H9 (cell line): ENCODE data around the gene SLC46A1. TPM values are rescaled to one million over a fixed set of nuclear protein-coding genes. Genes with fewer than 3 reads are reported as not detected.

Source experiments
- DNase-seq: peaks from one replicate; pipeline ENCODE4 v3.0.0-alpha.2; 2017
- H2AFZ ChIP-seq: one replicate; pipeline ENCODE4 v1.6.1; 2013; ENCODE audit warnings: mild to moderate bottlenecking, low read length, control low read depth, moderate library complexity
- H2AK5ac ChIP-seq: 2 replicates; pipeline ENCODE4 v1.6.1; 2013; ENCODE audit warnings: low read length, control low read depth, mixed read lengths; ENCODE audit not compliant: insufficient read length
- H2BK120ac ChIP-seq: one replicate; pipeline ENCODE4 v1.6.1; 2013; ENCODE audit warnings: low read depth, mild to moderate bottlenecking, low read length, control low read depth, inconsistent platforms; ENCODE audit not compliant: poor library complexity, severe bottlenecking
- H2BK12ac ChIP-seq: 2 replicates; pipeline ENCODE4 v1.6.1; 2013; ENCODE audit warnings: low read length, control low read depth, mixed read lengths, low read depth; ENCODE audit not compliant: insufficient read length
- H2BK15ac ChIP-seq: 2 replicates; pipeline ENCODE4 v1.6.1; 2013; ENCODE audit warnings: low read depth, low read length, control low read depth
- H2BK20ac ChIP-seq: one replicate; pipeline ENCODE4 v1.6.1; 2013; ENCODE audit warnings: low read depth, mild to moderate bottlenecking, low read length, control low read depth, inconsistent platforms; ENCODE audit not compliant: poor library complexity, severe bottlenecking
- H2BK5ac ChIP-seq: 2 replicates; pipeline ENCODE4 v1.6.1; 2013; ENCODE audit warnings: low read length, control low read depth, mixed read lengths; ENCODE audit not compliant: insufficient read length
- H3K14ac ChIP-seq: 2 replicates; pipeline ENCODE4 v1.6.1; 2013; ENCODE audit warnings: low read length, control low read depth; ENCODE audit not compliant: insufficient read depth
- H3K18ac ChIP-seq: 2 replicates; pipeline ENCODE4 v1.6.1; 2013; ENCODE audit warnings: low read depth, mild to moderate bottlenecking, mixed read lengths, low read length, control low read depth; ENCODE audit not compliant: insufficient read length
- H3K23ac ChIP-seq: 2 replicates; pipeline ENCODE4 v1.6.1; 2013; ENCODE audit warnings: low read length, control low read depth, mixed read lengths, low read depth; ENCODE audit not compliant: insufficient read length
- H3K23me2 ChIP-seq: 2 replicates; pipeline ENCODE4 v1.6.1; 2013; ENCODE audit warnings: low read depth, mild to moderate bottlenecking, mixed read lengths, low read length, control low read depth; ENCODE audit not compliant: insufficient read length, poor library complexity, severe bottlenecking
- H3K27ac ChIP-seq: 2 replicates; pipeline ENCODE4 v1.5.1; 2013; ENCODE audit warnings: low read length, control low read depth, mixed read lengths, low read depth; ENCODE audit not compliant: insufficient read length
- H3K27me3 ChIP-seq: 2 replicates; pipeline ENCODE4 v1.6.1; 2013; ENCODE audit warnings: low read length, control low read depth, inconsistent platforms; ENCODE audit not compliant: insufficient read depth
- H3K4ac ChIP-seq: 2 replicates; pipeline ENCODE4 v1.6.1; 2013; ENCODE audit warnings: low read depth, mild to moderate bottlenecking, control low read depth, inconsistent platforms, low read length, moderate library complexity
- H3K4me1 ChIP-seq: 2 replicates; pipeline ENCODE4 v1.6.1; 2013; ENCODE audit warnings: low read length, control low read depth, inconsistent platforms; ENCODE audit not compliant: insufficient read depth
- H3K4me2 ChIP-seq: 2 replicates; pipeline ENCODE4 v1.6.1; 2013; ENCODE audit warnings: low read length, control low read depth, mixed read lengths; ENCODE audit not compliant: insufficient read length, insufficient read depth
- H3K56ac ChIP-seq: 2 replicates; pipeline ENCODE4 v1.6.1; 2013; ENCODE audit warnings: low read depth, mild to moderate bottlenecking, mixed read lengths, low read length, control low read depth; ENCODE audit not compliant: insufficient read length
- H3K79me1 ChIP-seq: 2 replicates; pipeline ENCODE4 v1.6.1; 2013; ENCODE audit warnings: low read depth, mild to moderate bottlenecking, moderate library complexity, low read length, control low read depth, inconsistent platforms; ENCODE audit not compliant: insufficient read depth, poor library complexity, severe bottlenecking
- H3K79me2 ChIP-seq: 2 replicates; pipeline ENCODE4 v1.6.1; 2013; ENCODE audit warnings: low read length, control low read depth, inconsistent platforms; ENCODE audit not compliant: insufficient read depth
- H3K9ac ChIP-seq: 2 replicates; pipeline ENCODE4 v1.6.1; 2013; ENCODE audit warnings: low read length, control low read depth, mixed read lengths; ENCODE audit not compliant: insufficient read length; ENCODE audit errors: extremely low read depth
- H3K9me3 ChIP-seq: one replicate; pipeline ENCODE4 v1.6.1; 2013; ENCODE audit warnings: low read depth, low read length, inconsistent platforms; ENCODE audit not compliant: control insufficient read depth
- H3T11ph ChIP-seq: one replicate; pipeline ENCODE4 v1.6.1; 2013; ENCODE audit warnings: mild to moderate bottlenecking, low read length, control low read depth, inconsistent platforms
- H4K20me1 ChIP-seq: one replicate; pipeline ENCODE4 v1.6.1; 2013; ENCODE audit not compliant: control insufficient read depth, insufficient read length, insufficient read depth
- H4K5ac ChIP-seq: 2 replicates; pipeline ENCODE4 v1.6.1; 2013; ENCODE audit warnings: low read depth, mild to moderate bottlenecking, mixed read lengths, low read length, control low read depth; ENCODE audit not compliant: insufficient read length
- H4K8ac ChIP-seq: replicated peaks from 2 replicates; pipeline ENCODE4 v1.6.1; 2013; ENCODE audit warnings: low read length, control low read depth, mixed read lengths, low read depth; ENCODE audit not compliant: insufficient read length
- H4K91ac ChIP-seq: 2 replicates; pipeline ENCODE4 v1.6.1; 2013; ENCODE audit warnings: low read depth, mild to moderate bottlenecking, moderate library complexity, mixed read lengths, low read length, control low read depth; ENCODE audit not compliant: insufficient read length
- H3K27ac Mint-ChIP-seq, 3 experiments: 2 replicates in 2 of 3; 3 replicates in 1 of 3; pipeline ENCODE4 v1.8.0; 2020 to 2021; ENCODE audit warnings: mixed read lengths in 3 of 3, mild to moderate bottlenecking in 1 of 3, moderate library complexity in 1 of 3
- H3K27me3 Mint-ChIP-seq: 2 replicates; pipeline ENCODE4 v1.8.0; 2021; ENCODE audit warnings: low read depth, mild to moderate bottlenecking, moderate library complexity, mixed read lengths
- H3K36me3 Mint-ChIP-seq, 3 experiments: 2 replicates in 2 of 3; 3 replicates in 1 of 3; pipeline ENCODE4 v1.8.0; 2020 to 2021; ENCODE audit warnings: low read depth in 3 of 3, mixed read lengths in 3 of 3; ENCODE audit not compliant: insufficient read depth in 1 of 3
- H3K4me1 Mint-ChIP-seq, 2 experiments: 2 replicates each; pipeline ENCODE4 v1.8.0; 2020; ENCODE audit warnings: mixed read lengths in 2 of 2
- H3K4me3 Mint-ChIP-seq, 2 experiments: 2 replicates in 1 of 2; 3 replicates in 1 of 2; pipeline ENCODE4 v1.8.0; 2020 to 2021; ENCODE audit warnings: mild to moderate bottlenecking in 2 of 2, mixed read lengths in 2 of 2, moderate library complexity in 1 of 2
- H3K9me3 Mint-ChIP-seq, 2 experiments: 2 replicates in 1 of 2; 3 replicates in 1 of 2; pipeline ENCODE4 v1.8.0; 2020; ENCODE audit warnings: mild to moderate bottlenecking in 2 of 2, mixed read lengths in 2 of 2, moderate library complexity in 1 of 2
- WGBS: extraction: QIAGEN DNeasy Blood & Tissue Kit; methylation state at CpG from one replicate; pipeline ENCODE4 v1.1.7; 2013; ENCODE audit warnings: missing lambda C conversion rate, low lambda C conversion rate, mixed read lengths; ENCODE audit not compliant: insufficient read length; ENCODE audit errors: extremely low coverage; 5-methylcytosine and 5-hydroxymethylcytosine counted together
- total RNA-seq: library from RNA; stranded (reverse); gene quantifications from 2 replicates; pipeline ENCODE4 v1.2.1, GENCODE V29; 2021
- TF ChIP-seq, protein P1 (sequence below): fragments of 200-600 bp; sonication (generic); conservative IDR thresholded peaks from 3 replicates; pipeline ENCODE4 v1.8.0; 2021; ENCODE audit warnings: antibody characterized with exemption, mild to moderate bottlenecking

The SLC46A1 gene
- total RNA-seq, 1 experiment from 2014 or later, result 8.7 TPM

- H3K79me2 ChIP-seq, result no peaks in the 10 kb centered on the region
- no peaks in the 10 kb centered on the region for H4K20me1 ChIP-seq
- H3K9me3 Mint-ChIP-seq, result no peaks in the 10 kb centered on the region; a peak in 1 of 5 replicates
- no peak overlapping the region for H3K23ac ChIP-seq
- H3T11ph ChIP-seq, result no peak overlapping the region
- no peaks in the 10 kb centered on the region for H3K27me3 Mint-ChIP-seq
- H3K4me2 ChIP-seq, result no peak overlapping the region
- no peak overlapping the region for H2AK5ac ChIP-seq
- no peak overlapping the region for H2BK20ac ChIP-seq
- H3K4ac ChIP-seq, result no peak overlapping the region
- no peak overlapping the region for H2BK5ac ChIP-seq
- no peak overlapping the region for H3K4me3 Mint-ChIP-seq
- no peaks in the 10 kb centered on the region for H3K4me1 ChIP-seq
- H3K18ac ChIP-seq, result no peak overlapping the region
- WGBS, result no CpG with 5 or more reads among the region's 5 CpGs
- TF ChIP-seq, protein P1, sequence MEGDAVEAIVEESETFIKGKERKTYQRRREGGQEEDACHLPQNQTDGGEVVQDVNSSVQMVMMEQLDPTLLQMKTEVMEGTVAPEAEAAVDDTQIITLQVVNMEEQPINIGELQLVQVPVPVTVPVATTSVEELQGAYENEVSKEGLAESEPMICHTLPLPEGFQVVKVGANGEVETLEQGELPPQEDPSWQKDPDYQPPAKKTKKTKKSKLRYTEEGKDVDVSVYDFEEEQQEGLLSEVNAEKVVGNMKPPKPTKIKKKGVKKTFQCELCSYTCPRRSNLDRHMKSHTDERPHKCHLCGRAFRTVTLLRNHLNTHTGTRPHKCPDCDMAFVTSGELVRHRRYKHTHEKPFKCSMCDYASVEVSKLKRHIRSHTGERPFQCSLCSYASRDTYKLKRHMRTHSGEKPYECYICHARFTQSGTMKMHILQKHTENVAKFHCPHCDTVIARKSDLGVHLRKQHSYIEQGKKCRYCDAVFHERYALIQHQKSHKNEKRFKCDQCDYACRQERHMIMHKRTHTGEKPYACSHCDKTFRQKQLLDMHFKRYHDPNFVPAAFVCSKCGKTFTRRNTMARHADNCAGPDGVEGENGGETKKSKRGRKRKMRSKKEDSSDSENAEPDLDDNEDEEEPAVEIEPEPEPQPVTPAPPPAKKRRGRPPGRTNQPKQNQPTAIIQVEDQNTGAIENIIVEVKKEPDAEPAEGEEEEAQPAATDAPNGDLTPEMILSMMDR, result no peak
- no peaks in the 10 kb centered on the region for H3K79me1 ChIP-seq
- no peaks in the 10 kb centered on the region for H3K27me3 ChIP-seq
- H3K4me1 Mint-ChIP-seq, result peaks cover 3 to 4% of the 10 kb centered on the region in 2 experiments; a peak in 3 of 4 replicates
- no peak overlapping the region for H3K56ac ChIP-seq
- no peak overlapping the region for H3K27ac ChIP-seq
- H3K9me3 ChIP-seq, result no peaks in the 10 kb centered on the region
- no peak overlapping the region for H2AFZ ChIP-seq
- H3K23me2 ChIP-seq, result no peaks in the 10 kb centered on the region
- H3K27ac Mint-ChIP-seq, result no peak overlapping the region
- H4K5ac ChIP-seq, result no peak overlapping the region
- no peak overlapping the region for H4K91ac ChIP-seq
- H3K14ac ChIP-seq, result no peak overlapping the region
- H2BK120ac ChIP-seq, result no peak overlapping the region
- no peak overlapping the region for H3K9ac ChIP-seq
- H2BK15ac ChIP-seq, result no peak overlapping the region
- no peak overlapping the region for H2BK12ac ChIP-seq
- H3K36me3 Mint-ChIP-seq, result peaks cover 20 to 29% (median 24%) of the 10 kb centered on the region in 3 experiments; a peak in 6 of 7 replicates
- no peak for DNase-seq
- no peak overlapping the region for H4K8ac ChIP-seq
Measured at GRCh38 chr17:28363186-28363585, 42.8 kb downstream of the SLC46A1 start.
